ENCODE data around the gene PLPP4. TPM values are rescaled to one million over a fixed set of nuclear protein-coding genes. Genes with fewer than 3 reads are reported as not detected.

Gene PLPP4
- total and polyA plus RNA-seq, 9 donors: 0.15 to 0.72 (median 0.31) TPM; not detected in 3

DNA sequence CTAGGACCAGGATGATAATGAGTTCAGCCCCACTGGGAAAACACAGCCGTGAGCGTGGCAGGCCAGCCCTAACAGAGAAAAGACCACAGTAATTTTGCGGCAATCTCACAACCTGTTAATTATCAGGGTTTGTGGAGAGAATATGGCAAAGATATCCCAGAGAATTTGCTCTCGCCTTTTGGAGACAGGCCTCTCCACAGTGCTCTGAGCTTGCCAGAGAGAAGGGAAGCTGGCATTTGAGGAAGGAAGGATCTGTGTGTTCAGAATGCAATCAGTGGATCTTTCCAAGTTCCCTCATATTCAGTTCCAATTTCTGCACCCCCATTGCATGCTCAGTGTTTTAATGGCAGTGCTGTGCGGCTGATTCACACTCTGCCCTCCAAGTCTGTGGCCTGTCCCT, 60.2 kb downstream of the PLPP4 start:
- no peaks in the 10 kb centered on the region for H3K4me1 ChIP-seq (ENCODE audit: insufficient read depth)
- WGBS, 3 donors: 71 to 83% (median 82%) methylated on average over 5 of the region's 5 CpGs
- H3K27ac ChIP-seq: no peak overlapping the region
- H3K9me3 ChIP-seq: no peaks in the 10 kb centered on the region
- TF ChIP-seq, protein P1, sequence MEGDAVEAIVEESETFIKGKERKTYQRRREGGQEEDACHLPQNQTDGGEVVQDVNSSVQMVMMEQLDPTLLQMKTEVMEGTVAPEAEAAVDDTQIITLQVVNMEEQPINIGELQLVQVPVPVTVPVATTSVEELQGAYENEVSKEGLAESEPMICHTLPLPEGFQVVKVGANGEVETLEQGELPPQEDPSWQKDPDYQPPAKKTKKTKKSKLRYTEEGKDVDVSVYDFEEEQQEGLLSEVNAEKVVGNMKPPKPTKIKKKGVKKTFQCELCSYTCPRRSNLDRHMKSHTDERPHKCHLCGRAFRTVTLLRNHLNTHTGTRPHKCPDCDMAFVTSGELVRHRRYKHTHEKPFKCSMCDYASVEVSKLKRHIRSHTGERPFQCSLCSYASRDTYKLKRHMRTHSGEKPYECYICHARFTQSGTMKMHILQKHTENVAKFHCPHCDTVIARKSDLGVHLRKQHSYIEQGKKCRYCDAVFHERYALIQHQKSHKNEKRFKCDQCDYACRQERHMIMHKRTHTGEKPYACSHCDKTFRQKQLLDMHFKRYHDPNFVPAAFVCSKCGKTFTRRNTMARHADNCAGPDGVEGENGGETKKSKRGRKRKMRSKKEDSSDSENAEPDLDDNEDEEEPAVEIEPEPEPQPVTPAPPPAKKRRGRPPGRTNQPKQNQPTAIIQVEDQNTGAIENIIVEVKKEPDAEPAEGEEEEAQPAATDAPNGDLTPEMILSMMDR (IDR thresholded peaks at IDR 0.05): no peak
- TF ChIP-seq POLR2A (IDR thresholded peaks at IDR 0.05) (no peak), EP300 (IDR thresholded peaks at IDR 0.05) (no peak)
- H3K4me3 ChIP-seq: no peak overlapping the region
- intact Hi-C loops (cut with DNase I): no loop called here
- H3K27me3 ChIP-seq: no peaks in the 10 kb centered on the region
- H3K36me3 ChIP-seq: no peaks in the 10 kb centered on the region
- no peak for DNase-seq

DNA sequence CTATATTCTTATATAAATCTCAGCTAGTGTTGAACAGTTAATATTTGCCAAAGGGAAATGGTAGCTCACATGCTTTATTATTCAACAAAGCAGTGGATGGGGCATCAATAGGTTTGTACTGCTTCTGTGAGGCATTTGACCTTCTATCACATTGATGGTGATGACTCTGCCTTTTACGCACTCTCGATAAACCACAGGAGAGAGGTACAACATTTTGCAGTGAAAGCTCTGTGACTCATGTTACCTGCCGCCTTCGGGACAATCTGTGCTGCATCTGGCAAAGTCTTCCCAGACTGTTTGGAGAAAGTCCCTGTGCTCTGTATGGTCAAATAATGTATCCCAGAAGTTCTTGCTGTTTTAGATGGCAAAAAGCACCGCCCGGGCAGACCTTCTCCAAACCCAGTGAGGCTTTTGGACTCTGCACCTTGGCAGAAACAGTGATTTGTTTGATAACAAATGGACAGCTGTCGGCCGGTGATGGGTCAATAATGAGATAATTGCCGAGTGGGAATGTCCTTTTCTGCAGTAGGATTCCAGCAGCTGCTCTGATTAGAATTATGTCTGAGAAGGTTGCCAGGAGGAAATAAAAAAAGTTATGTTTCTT, 61.0 kb downstream of the PLPP4 start:
- Histone ChIP-seq H3K9me3 (no peaks in the 10 kb centered on the region), H3K27me3 (no peaks in the 10 kb centered on the region), H3K4me3 (no peak overlapping the region), H3K36me3 (no peaks in the 10 kb centered on the region), H3K27ac (no peak overlapping the region), H3K4me1 (ENCODE audit: insufficient read depth) (no peaks in the 10 kb centered on the region)
- TF ChIP-seq EP300 (IDR thresholded peaks at IDR 0.05): no peak
- TF ChIP-seq POLR2A (IDR thresholded peaks at IDR 0.05): no peak
- intact Hi-C loops (cut with DNase I): no loop called here
- 71 to 84% (median 77%) methylated on average over 9 of the region's 9 CpGs for WGBS, 3 donors
- DNase-seq: no peak

DNA sequence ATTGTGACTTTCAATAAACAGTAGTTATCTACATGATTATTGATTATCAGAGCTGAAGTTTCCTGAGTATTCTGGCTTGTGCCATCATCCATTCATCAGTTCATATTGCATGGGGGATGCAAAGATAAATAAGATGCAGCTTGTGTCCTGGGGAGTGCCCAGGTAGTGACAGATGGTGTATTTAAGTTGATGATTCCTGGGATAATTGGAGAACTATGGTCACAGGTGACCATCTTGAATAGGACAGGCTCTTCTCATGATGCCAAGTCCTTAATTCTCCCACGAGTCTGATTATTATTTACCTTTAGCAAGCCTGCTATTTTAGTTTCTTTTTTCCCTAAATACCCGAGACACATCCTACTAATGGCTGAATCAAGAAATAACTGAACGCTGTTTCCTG, 64.9 kb downstream of the PLPP4 start:
- Histone ChIP-seq H3K27me3 (no peaks in the 10 kb centered on the region), H3K4me3 (no peak overlapping the region), H3K27ac (no peak overlapping the region), H3K36me3 (no peaks in the 10 kb centered on the region), H3K9me3 (no peaks in the 10 kb centered on the region), H3K4me1 (ENCODE audit: insufficient read depth) (no peaks in the 10 kb centered on the region)
- no peak for DNase-seq
- 56 to 80% (median 74%) methylated on average over 3 of the region's 3 CpGs for WGBS, 3 donors
- intact Hi-C loops (cut with DNase I): no loop called here
- TF ChIP-seq, protein P1 (IDR thresholded peaks at IDR 0.05): no peak

DNA sequence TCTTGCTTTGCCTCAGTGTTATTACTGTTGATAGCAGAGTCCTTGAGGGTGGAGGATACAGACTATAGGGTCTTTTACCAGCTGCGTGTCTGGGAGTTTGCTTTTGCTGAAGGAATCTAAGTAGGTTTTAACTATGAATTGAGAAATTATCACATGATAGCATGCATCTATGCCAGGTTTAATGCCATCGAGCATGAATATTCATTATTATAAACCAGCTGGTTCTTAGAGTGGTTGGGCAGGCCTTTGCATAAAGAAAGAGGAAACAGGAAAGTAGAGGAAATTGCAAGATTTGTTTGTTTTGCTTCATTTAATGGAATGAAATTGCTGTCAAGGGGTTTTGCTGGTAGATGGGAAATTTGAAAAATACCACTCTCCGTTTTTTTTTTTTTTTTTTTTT, 70.7 kb downstream of the PLPP4 start:
- no peaks in the 10 kb centered on the region for H3K4me1 ChIP-seq (ENCODE audit: insufficient read depth)
- H3K27ac ChIP-seq: no peak overlapping the region
- no peak overlapping the region for H3K4me3 ChIP-seq
- intact Hi-C loops (cut with DNase I): no loop called here
- H3K9me3 ChIP-seq: no peaks in the 10 kb centered on the region
- H3K36me3 ChIP-seq: no peaks in the 10 kb centered on the region
- no peak for DNase-seq
- no peaks in the 10 kb centered on the region for H3K27me3 ChIP-seq
- WGBS, 3 donors: 78 to 85% (median 81%) methylated on average over 3 of the region's 3 CpGs
- TF ChIP-seq EP300 (IDR thresholded peaks at IDR 0.05): no peak

DNA sequence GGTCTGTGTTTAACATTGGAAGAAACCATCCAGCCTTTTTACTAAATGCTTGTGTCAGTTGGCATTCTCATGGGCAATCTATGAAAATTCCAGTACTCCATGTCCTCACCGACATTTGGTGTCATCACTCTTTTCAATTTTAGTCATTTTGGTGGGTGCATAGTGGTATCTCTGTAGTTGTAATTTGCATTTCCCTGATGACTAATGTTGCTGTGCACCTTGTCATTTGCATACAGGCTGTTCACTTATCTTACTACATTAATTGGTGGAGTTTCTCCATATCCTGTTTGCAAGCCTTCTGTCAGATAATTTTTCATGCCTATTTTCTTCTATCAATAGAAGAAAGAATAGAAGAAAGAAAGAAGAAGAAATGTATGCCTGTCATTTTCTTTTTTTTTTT, 73.7 kb downstream of the PLPP4 start:
- TF ChIP-seq, protein P1 (IDR thresholded peaks at IDR 0.05): no peak
- TF ChIP-seq POLR2A (IDR thresholded peaks at IDR 0.05) (no peak), EP300 (IDR thresholded peaks at IDR 0.05) (no peak)
- no peaks in the 10 kb centered on the region for H3K9me3 ChIP-seq
- H3K27me3 ChIP-seq: no peaks in the 10 kb centered on the region
- no peaks in the 10 kb centered on the region for H3K4me1 ChIP-seq (ENCODE audit: insufficient read depth)
- WGBS, 3 donors: 87 to 94% (median 91%) methylated on average over 1 of the region's 1 CpG
- intact Hi-C loops (cut with DNase I): no loop called here
- no peak for DNase-seq
- no peak overlapping the region for H3K27ac ChIP-seq
- no peak overlapping the region for H3K4me3 ChIP-seq
- H3K36me3 ChIP-seq: no peaks in the 10 kb centered on the region

Data from ovary (tissue), 9 donors.